ENCODE measurements around the gene SPRYD3. TPM values are rescaled to one million over a fixed set of nuclear protein-coding genes. Genes with fewer than 3 reads are reported as not detected.

SPRYD3 gene
- polyA plus RNA-seq, 3 donors, result 17.8 to 26.9 (median 21.8) TPM

- Histone ChIP-seq H3K4me2 (replicated peaks; ENCODE audit: extremely low read depth, low read length, poor library complexity, severe bottlenecking) (no peak overlapping the region), H3K4me1 (ENCODE audit: control insufficient read depth in 1 of 2, insufficient read depth in 2 of 2, low read length in 2 of 2) (peaks cover 43 to 59% of the 10 kb centered on the region in 2 donors), H4K20me1 (ENCODE audit: insufficient read depth, low read length) (peaks cover 10% of the 10 kb centered on the region), H3K27me3 (ENCODE audit: control insufficient read depth in 2 of 2, insufficient read depth in 2 of 2, low read length in 2 of 2) (no peaks in the 10 kb centered on the region), H3K27ac (ENCODE audit: low read depth in 1 of 2, low read length in 2 of 2) (no peak overlapping the region), H3K9ac (ENCODE audit: insufficient read depth, low read length, poor library complexity, severe bottlenecking) (no peak overlapping the region), H3K79me2 (ENCODE audit: insufficient read depth, low read length) (peaks cover 28% of the 10 kb centered on the region), H3K9me3 (replicated peaks in 1 of 2; ENCODE audit: control insufficient read depth in 1 of 2, insufficient read depth in 1 of 2, low read length in 2 of 2) (no peaks in the 10 kb centered on the region), H3K4me3 (replicated peaks in 1 of 3; ENCODE audit: low read depth in 2 of 3, low read length in 3 of 3) (no peak overlapping the region), H2AFZ (ENCODE audit: insufficient read depth, low read depth, low read length, poor library complexity, severe bottlenecking) (no peak overlapping the region), H3K36me3 (replicated peaks in 1 of 2; ENCODE audit: control insufficient read depth in 1 of 2, insufficient read depth in 2 of 2, low read length in 2 of 2) (peaks cover 39 to 51% of the 10 kb centered on the region in 2 donors)
- Mint-ChIP-seq H3K4me3 (no peak overlapping the region), H3K27me3 (ENCODE audit: low read depth in 3 of 3) (peaks cover 0 to 2% (median under 1%) of the 10 kb centered on the region in 3 donors), H3K4me1 (peaks cover 53% of the 10 kb centered on the region), H3K27ac (no peak overlapping the region), H3K9me3 (no peaks in the 10 kb centered on the region), H3K36me3 (peaks cover 52 to 57% of the 10 kb centered on the region in 2 donors)
- 83% methylated on average over 2 of the region's 3 CpGs for WGBS (ENCODE audit: insufficient coverage)
- intact Hi-C loops (cut with micrococcal nuclease), result no loop called here
- TF ChIP-seq CTCF (IDR thresholded peaks at IDR 0.05), result no peak
- DNase-seq, result no peak
These were observed 2.7 kb downstream of the SPRYD3 start for GRCh38 chr12:53076461-53076860.

DNA sequence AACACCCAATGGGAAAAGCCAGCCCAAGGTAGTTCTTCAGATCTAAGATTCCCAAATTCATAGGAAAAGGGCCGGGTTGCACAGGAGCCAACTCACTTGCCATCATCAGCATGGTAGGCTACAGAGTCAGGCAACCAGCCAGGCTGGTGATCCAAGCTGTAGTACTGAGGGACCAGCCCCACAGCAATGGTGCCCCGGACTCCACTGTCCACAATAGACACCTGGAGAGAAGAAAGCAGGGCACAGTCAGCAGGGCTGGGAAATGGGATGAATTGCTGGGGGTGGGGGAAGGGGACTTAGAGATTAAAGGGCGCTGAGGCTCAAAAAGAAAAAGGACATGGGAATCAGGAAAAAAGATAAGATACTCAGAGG lies 4.2 kb downstream of the SPRYD3 start:
- 93% methylated on average over 3 of the region's 3 CpGs for WGBS (ENCODE audit: insufficient coverage)
- Histone ChIP-seq H3K27ac (ENCODE audit: low read depth in 1 of 2, low read length in 2 of 2) (no peak overlapping the region), H3K4me2 (replicated peaks; ENCODE audit: extremely low read depth, low read length, poor library complexity, severe bottlenecking) (no peak overlapping the region), H3K79me2 (ENCODE audit: insufficient read depth, low read length) (peaks cover 28% of the 10 kb centered on the region), H3K4me3 (replicated peaks in 1 of 3; ENCODE audit: low read depth in 2 of 3, low read length in 3 of 3) (no peak overlapping the region), H2AFZ (ENCODE audit: insufficient read depth, low read depth, low read length, poor library complexity, severe bottlenecking) (no peak overlapping the region), H3K36me3 (replicated peaks in 1 of 2; ENCODE audit: control insufficient read depth in 1 of 2, insufficient read depth in 2 of 2, low read length in 2 of 2) (peaks cover 53 to 66% of the 10 kb centered on the region in 2 donors), H4K20me1 (ENCODE audit: insufficient read depth, low read length) (peaks cover 18% of the 10 kb centered on the region), H3K27me3 (ENCODE audit: control insufficient read depth in 2 of 2, insufficient read depth in 2 of 2, low read length in 2 of 2) (no peaks in the 10 kb centered on the region), H3K9ac (ENCODE audit: insufficient read depth, low read length, poor library complexity, severe bottlenecking) (no peak overlapping the region), H3K9me3 (replicated peaks in 1 of 2; ENCODE audit: control insufficient read depth in 1 of 2, insufficient read depth in 1 of 2, low read length in 2 of 2) (no peaks in the 10 kb centered on the region), H3K4me1 (ENCODE audit: control insufficient read depth in 1 of 2, insufficient read depth in 2 of 2, low read length in 2 of 2) (peaks cover 41 to 57% of the 10 kb centered on the region in 2 donors)
- no peaks in the 10 kb centered on the region for H3K27me3 Mint-ChIP-seq (ENCODE audit: low read depth in 3 of 3)
- H3K36me3 Mint-ChIP-seq, result peaks cover 67 to 72% of the 10 kb centered on the region in 2 donors
- H3K9me3 Mint-ChIP-seq, result no peaks in the 10 kb centered on the region
- peaks cover 54% of the 10 kb centered on the region for H3K4me1 Mint-ChIP-seq
- TF ChIP-seq CTCF (IDR thresholded peaks at IDR 0.05), result no peak
- no peak for DNase-seq
- no peak overlapping the region for H3K4me3 Mint-ChIP-seq
- intact Hi-C loops (cut with micrococcal nuclease), result no loop called here
- H3K27ac Mint-ChIP-seq, result peak overlapping the region in 4 of 7 donors; percentile 3 to 51 (median 25)
